ENCODE data around the gene RAPGEF4. TPM values are rescaled to one million over a fixed set of nuclear protein-coding genes. Genes with fewer than 3 reads are reported as not detected.

Gene RAPGEF4
- total and polyA plus RNA-seq, 7 donors, result 0.23 to 7.6 (median 4.2) TPM

DNA sequence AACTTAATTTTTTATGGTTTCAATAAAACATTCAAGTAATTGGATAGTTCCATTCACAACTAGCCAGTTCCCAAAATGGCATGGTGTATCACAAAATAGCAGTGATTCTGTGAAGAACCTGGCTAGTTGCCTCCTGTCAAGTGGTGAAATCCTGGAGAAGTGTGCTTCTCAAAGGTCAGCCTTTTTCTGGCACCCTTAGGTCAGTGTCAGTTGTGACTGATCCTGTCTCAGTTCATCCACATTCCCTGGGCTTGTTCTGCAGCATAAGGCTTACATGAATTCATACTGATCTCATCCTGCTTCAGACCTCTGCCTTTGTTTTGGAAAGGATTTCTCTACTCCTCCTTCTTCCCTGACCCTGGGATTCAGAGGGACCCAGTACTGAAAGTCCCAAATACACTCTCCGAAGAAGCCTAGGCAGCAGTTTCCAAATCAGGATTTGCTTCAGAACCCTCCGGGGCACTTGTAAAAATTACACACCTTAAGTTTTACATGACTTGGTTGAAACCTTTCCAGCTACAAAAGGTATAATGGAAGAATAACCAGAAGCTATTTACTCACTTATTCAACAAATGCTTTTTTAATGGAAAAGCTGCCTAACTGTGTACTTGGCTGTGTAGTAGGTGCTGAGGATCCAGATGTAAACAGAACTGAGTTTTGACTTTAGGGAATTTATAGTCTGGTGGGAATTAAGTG, 351.0 kb downstream of the RAPGEF4 start:
- H3K36me3 ChIP-seq, result peaks cover 0 to under 1% (median 0%) of the 10 kb centered on the region in 4 donors

DNA sequence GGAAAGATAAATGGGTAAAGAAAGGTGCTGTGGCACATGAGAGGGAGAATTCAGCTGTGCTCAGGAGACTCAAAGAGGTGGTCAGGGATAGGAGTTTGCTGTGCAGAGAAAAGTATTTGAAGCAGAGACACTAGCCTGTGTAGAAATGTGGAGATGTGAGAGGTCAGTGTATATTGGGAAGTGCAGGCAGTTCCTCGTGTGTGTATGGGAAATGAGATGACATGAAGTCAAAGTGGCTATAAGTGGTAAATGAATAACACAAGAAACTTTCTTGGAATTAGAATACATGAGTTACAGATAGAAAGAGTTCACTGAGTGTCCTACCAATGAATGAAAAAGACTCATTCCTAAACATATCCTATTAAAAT, 351.6 kb downstream of the RAPGEF4 start:
- Histone ChIP-seq H3K9me3 (no peaks in the 10 kb centered on the region), H3K36me3 (peaks cover 0 to 6% (median 0%) of the 10 kb centered on the region in 4 donors), H3K27ac (peak overlapping the region; percentile 77 to 87 (median 83)), H3K4me3 (no peak overlapping the region), H3K27me3 (no peaks in the 10 kb centered on the region), H3K4me1 (peaks cover 0 to 87% (median 68%) of the 10 kb centered on the region in 4 donors)
- 66 to 70% methylated on average over 1 of the region's 1 CpG for WGBS, 2 donors
- no peak for DNase-seq
- intact Hi-C loops (cut with DNase I), result no loop called here
- TF ChIP-seq POLR2A (IDR thresholded peaks at IDR 0.05) (no peak), EP300 (IDR thresholded peaks at IDR 0.05) (no peak), POLR2AphosphoS5 (IDR thresholded peaks at IDR 0.05) (no peak)
- TF ChIP-seq, protein P1, sequence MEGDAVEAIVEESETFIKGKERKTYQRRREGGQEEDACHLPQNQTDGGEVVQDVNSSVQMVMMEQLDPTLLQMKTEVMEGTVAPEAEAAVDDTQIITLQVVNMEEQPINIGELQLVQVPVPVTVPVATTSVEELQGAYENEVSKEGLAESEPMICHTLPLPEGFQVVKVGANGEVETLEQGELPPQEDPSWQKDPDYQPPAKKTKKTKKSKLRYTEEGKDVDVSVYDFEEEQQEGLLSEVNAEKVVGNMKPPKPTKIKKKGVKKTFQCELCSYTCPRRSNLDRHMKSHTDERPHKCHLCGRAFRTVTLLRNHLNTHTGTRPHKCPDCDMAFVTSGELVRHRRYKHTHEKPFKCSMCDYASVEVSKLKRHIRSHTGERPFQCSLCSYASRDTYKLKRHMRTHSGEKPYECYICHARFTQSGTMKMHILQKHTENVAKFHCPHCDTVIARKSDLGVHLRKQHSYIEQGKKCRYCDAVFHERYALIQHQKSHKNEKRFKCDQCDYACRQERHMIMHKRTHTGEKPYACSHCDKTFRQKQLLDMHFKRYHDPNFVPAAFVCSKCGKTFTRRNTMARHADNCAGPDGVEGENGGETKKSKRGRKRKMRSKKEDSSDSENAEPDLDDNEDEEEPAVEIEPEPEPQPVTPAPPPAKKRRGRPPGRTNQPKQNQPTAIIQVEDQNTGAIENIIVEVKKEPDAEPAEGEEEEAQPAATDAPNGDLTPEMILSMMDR (IDR thresholded peaks at IDR 0.05), result no peak

More for the DNA sequence above, 351.0 kb downstream of the RAPGEF4 start:
- WGBS, 2 donors, result 87 to 88% methylated on average over 2 of the region's 2 CpGs
- TF ChIP-seq POLR2AphosphoS5 (IDR thresholded peaks at IDR 0.05) (no peak), EP300 (IDR thresholded peaks at IDR 0.05) (no peak), POLR2A (IDR thresholded peaks at IDR 0.05) (no peak)
- TF ChIP-seq, protein P1 (IDR thresholded peaks at IDR 0.05), result no peak
- H3K27me3 ChIP-seq, result no peaks in the 10 kb centered on the region
- no peak overlapping the region for H3K4me3 ChIP-seq
- intact Hi-C loops (cut with DNase I), result no loop called here
- H3K9me3 ChIP-seq, result no peaks in the 10 kb centered on the region
- no peak for DNase-seq
- H3K4me1 ChIP-seq, result peaks cover 0 to 82% (median 63%) of the 10 kb centered on the region in 4 donors
- H3K27ac ChIP-seq, result peak overlapping the region; percentile 77 to 87 (median 83)

DNA sequence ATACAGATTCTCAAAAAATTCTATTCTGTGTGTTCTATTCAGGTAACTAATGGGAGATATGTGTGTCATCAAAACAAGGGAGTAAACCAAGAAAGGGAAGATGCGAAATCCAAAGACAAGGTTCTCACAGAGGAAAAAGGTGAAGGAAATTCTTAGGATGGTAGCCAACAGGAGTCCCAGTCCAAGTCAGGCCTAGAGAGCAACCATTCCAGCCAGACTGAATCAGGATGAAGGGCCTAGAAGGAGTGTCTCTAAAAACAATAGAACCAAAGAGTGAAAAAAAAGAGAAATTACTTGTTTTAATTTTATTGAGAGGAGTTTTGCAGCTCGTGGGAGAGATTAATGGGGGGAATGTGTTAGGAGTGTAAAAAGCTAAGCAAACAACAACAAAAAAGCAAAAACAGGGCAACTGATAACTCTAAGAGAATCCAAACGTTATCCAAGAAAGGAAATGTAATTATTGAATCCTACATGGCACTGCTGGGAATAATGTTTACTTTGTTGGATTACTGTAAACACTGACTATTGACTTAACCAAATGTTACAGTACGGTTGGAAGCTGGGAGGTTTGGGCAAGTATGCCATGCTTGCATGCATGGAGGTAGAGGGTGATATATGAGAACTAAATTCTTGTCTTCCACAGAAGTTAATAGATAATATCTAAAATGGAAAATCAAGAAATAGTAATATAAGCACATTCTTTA, 352.3 kb downstream of the RAPGEF4 start:
- 50 to 80% methylated on average over 4 of the region's 4 CpGs for WGBS, 2 donors
- TF ChIP-seq POLR2AphosphoS5 (IDR thresholded peaks at IDR 0.05) (no peak), EP300 (IDR thresholded peaks at IDR 0.05) (no peak), POLR2A (IDR thresholded peaks at IDR 0.05) (no peak)
- TF ChIP-seq, protein P1 (IDR thresholded peaks at IDR 0.05), result no peak
- Histone ChIP-seq H3K4me1 (peaks cover 0 to 94% (median 74%) of the 10 kb centered on the region in 4 donors), H3K27ac (peak overlapping the region; percentile 77 to 87 (median 83)), H3K9me3 (no peaks in the 10 kb centered on the region), H3K4me3 (no peak overlapping the region), H3K36me3 (peaks cover 0 to 11% (median 0%) of the 10 kb centered on the region in 4 donors), H3K27me3 (no peaks in the 10 kb centered on the region)
- DNase-seq, result no peak
- intact Hi-C loops (cut with DNase I), result no loop called here

DNA sequence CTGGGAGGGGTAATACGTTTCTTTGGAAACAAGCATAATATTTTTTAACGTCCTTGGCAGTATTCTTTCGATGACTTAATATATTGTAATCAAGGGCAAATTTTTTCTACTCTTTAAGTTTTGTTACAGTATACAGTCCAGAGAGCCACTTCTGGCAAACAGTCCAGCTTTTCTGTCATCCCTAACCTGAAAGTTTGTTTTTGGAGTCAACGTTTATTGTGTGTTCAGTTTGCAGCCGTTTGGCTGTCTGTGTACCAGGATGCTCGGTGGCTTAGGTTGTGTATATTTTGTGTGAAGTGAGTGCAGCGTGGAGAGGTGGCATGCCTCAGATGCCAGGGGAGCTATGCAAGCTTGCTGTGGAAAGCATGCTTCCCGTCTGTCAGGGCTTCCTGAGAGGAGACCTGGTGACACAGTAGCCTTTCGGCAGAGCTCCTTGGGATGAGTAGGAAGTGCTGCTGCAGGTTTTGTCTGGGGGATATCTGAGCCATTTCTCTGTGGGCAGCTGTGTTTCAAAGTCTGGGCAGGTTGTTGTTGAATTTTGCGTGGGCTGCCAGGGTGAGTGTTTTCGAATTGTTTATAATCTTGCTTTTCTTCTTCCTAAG, 354.7 kb downstream of the RAPGEF4 start:
- no peak for DNase-seq
- Histone ChIP-seq H3K27me3 (no peaks in the 10 kb centered on the region), H3K9me3 (no peaks in the 10 kb centered on the region), H3K36me3 (peaks cover 0 to 11% (median 0%) of the 10 kb centered on the region in 4 donors), H3K4me3 (peak overlapping the region in 3 of 4 donors; percentile 7 to 19 (median 16)), H3K4me1 (peaks cover 0 to 88% (median 70%) of the 10 kb centered on the region in 4 donors), H3K27ac (peak overlapping the region; percentile 77 to 87 (median 83))
- intact Hi-C loops (cut with DNase I), result no loop called here
- TF ChIP-seq POLR2AphosphoS5 (IDR thresholded peaks at IDR 0.05), result peak in 2 of 4 donors; percentile 12 to 47
- no peak for TF ChIP-seq POLR2A (IDR thresholded peaks at IDR 0.05)
- no peak for TF ChIP-seq EP300 (IDR thresholded peaks at IDR 0.05)
- WGBS, 2 donors, result 55 to 66% methylated on average over 11 of the region's 11 CpGs

Measured in sigmoid colon (tissue), 7 donors.